Astrocyte of the spinal cord (primary cell): ENCODE measurements around the gene FGD6.
"Not testable (repeated sequence)": the region's sequence is repeated elsewhere in the genome, so short reads cannot be mapped to it uniquely, and the experiment has no call there.

Source experiments
- DNase-seq: peaks from one replicate; pipeline ENCODE4 v3.0.0; 2011; ENCODE audit warnings: low read depth, low spot score
- H3K4me3 ChIP-seq: 2 replicates; pipeline ENCODE4 v1.5.1; 2011; ENCODE audit warnings: low read depth, mild to moderate bottlenecking, low read length, moderate library complexity
- in situ Hi-C: cut with HindIII; loops from 2 replicates; pipeline ENCODE4 v1.10.0; 2017; ENCODE audit warnings: low sequenced_read_pairs
- TF ChIP-seq, protein P1 (sequence below): IDR thresholded peaks from 2 replicates; pipeline ENCODE4 v1.5.1; 2012; ENCODE audit warnings: low read depth, mild to moderate bottlenecking, low read length, inconsistent platforms

Gene FGD6

DNA sequence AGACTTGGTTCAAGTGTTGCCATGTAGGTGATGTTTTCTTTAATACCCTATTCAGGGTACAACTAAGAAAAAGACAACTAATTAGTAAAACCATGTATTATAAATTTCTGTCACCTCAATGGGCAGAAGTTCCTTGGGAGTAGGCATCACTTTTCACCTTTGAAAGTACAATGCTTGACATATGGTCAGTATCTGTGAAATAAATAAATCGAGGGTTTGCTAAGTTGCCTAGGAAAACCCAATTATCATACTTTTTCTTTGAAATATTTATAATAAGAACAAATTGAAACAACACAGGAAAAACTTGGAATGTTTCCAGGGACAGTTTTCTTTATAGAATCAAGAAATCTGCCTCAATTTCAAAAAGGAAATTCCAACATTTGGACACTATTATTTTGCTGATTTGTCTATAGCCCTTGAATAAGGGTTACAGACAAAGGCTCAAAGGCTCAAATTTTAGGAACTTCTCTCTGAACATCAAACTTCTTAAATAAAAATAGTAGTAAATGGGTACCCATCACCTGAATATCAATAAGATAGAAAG lies 13.7 kb downstream of the FGD6 start:
- in situ Hi-C loops: no loop called here
- no peak for DNase-seq
- H3K4me3 ChIP-seq: no peak overlapping the region
- TF ChIP-seq, protein P1, sequence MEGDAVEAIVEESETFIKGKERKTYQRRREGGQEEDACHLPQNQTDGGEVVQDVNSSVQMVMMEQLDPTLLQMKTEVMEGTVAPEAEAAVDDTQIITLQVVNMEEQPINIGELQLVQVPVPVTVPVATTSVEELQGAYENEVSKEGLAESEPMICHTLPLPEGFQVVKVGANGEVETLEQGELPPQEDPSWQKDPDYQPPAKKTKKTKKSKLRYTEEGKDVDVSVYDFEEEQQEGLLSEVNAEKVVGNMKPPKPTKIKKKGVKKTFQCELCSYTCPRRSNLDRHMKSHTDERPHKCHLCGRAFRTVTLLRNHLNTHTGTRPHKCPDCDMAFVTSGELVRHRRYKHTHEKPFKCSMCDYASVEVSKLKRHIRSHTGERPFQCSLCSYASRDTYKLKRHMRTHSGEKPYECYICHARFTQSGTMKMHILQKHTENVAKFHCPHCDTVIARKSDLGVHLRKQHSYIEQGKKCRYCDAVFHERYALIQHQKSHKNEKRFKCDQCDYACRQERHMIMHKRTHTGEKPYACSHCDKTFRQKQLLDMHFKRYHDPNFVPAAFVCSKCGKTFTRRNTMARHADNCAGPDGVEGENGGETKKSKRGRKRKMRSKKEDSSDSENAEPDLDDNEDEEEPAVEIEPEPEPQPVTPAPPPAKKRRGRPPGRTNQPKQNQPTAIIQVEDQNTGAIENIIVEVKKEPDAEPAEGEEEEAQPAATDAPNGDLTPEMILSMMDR: no peak

DNA sequence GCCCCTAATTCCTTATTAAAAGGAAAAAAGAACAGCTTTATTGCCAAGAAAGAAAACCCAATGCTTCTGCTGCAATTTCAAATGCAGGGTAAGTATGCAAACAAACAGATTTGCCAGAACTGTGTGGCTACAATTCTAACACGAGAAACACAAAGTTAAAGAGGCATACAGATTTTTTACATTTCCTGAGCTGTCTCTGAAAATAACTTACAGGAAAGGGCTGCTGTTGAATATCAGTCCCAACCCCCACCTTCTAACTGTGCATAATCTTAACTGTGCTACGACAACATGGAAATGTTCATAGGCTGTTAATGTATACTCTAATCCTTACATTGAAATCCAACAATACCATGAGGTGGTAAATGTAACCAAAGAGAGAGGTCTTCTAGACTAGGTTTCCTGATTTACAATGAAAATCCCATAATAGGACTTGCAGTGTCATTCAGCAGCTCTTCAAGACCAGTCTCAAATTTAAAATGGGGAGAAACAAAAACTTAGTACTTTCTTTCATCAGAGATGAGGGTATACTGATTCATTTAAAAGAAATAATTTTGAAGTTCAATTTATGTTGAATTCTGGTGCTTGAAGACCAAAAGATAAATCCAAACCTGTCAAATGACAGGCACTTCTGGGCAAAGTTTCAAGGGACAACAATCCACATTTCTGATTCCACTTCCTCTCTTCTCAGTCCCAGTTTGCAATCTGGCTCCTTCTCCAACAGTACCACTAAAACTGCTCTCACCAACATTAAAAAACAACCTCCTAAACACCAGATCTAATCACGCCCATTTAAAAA lies 14.4 kb downstream of the FGD6 start:
- TF ChIP-seq, protein P1: no peak
- no peak overlapping the region for H3K4me3 ChIP-seq
- peak; percentile 26 for DNase-seq
- in situ Hi-C loops: no loop called here

DNA sequence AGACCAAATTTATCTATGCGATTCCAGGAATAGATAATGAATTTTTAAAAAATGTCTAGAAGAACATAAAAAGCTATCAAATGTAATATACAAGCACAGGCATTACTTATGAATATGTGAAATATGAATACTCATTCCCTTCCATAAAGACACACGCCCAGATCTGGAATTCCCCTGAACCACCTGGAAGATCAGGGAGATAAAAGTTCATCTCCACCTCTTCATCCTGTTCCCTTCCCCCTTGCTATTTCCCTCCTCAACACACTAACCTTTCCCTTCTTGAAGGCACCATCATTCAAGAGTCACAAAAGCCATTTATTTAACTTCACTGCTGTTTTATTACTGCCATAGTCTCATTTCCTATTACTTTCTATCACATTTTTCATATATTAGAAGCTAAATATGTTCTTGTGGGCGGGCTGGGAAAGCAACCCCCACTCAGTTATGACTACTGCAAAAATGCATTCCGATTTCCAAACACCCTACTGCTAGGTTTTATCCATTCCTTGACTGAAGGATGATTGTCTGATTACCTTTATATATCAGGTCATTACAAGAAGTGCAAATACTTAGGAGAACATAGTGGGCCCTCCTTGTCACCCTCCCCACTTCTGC lies 16.1 kb downstream of the FGD6 start:
- in situ Hi-C loops: no loop called here
- no peak for DNase-seq
- H3K4me3 ChIP-seq: no peak overlapping the region
- TF ChIP-seq, protein P1: no peak

DNA sequence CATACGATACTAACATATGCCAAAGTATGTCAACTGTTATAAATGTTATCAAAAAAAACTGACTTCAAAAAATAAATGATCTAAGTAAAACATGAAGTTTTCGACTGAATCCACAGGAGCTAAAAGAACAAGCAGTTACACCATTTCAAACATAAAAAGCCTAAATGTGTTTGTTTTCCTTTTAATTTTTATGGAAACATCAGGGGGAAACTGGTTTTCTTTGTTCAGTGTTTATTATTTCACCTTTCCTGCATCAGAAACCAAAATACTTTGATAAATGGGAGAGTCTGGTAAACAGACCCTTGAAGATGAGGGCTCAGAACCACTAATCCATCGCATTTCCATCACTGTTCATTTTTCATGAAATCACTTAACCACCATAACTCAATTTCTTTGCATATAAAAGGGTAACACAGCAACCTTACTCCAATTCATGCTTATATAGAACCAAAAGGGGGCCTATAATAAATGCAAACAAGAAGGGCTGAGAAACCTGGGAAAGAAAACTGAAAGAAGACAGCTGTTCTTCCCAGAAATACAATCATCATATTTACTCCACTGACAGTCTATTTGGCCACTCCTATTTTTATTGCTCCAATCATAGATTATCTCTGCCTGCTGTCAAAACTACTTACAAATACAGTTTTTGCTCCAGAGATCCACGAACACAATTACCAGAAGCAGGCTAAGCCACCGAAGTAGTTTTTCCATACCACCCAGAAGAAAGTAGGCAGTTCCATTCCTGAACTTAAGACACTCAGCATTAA lies 17.0 kb downstream of the FGD6 start:
- in situ Hi-C loops: no loop called here
- H3K4me3 ChIP-seq: no peak overlapping the region
- no peak for DNase-seq
- TF ChIP-seq, protein P1: no peak

DNA sequence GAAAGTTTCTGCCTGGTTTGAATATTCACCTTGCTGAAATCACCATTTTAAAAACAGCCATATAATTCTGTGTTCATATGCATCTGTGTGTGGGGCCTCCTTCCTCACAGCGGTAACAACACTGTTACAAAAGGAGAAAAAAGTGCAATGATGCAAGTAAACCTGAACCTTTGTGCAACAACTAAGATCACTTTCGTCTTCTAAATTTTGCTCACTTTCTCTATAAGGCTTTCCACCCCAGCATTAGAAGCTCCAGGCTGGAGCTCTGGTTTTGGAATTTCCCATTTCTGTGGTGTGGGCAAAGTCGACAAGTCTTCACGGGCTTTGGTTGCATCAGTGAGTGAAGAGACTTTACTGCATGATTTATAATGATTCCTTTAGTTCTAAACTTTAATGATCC lies 18.4 kb downstream of the FGD6 start:
- H3K4me3 ChIP-seq: no peak overlapping the region
- DNase-seq: no peak
- TF ChIP-seq, protein P1: no peak
- in situ Hi-C loops: no loop called here

DNA sequence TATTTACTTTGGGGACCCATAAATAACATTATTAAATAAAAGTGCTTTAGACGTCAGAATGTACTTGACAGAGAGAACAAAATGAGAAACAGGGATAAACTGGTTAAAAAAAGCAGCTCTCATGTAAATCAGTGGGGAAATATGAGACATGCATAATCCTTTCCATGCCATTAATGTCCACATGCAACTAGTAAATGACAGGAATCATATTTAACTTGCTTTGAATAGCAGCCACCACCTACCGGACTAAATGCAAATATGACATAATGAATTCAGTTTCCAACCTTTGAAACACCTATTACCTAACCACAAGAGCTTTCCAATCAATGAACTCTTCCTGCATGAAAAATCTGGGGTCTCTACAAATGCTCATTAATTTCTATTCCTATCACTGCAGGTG lies 19.6 kb downstream of the FGD6 start:
- H3K4me3 ChIP-seq: no peak overlapping the region
- DNase-seq: no peak
- TF ChIP-seq, protein P1: no peak
- in situ Hi-C loops: no loop called here

DNA sequence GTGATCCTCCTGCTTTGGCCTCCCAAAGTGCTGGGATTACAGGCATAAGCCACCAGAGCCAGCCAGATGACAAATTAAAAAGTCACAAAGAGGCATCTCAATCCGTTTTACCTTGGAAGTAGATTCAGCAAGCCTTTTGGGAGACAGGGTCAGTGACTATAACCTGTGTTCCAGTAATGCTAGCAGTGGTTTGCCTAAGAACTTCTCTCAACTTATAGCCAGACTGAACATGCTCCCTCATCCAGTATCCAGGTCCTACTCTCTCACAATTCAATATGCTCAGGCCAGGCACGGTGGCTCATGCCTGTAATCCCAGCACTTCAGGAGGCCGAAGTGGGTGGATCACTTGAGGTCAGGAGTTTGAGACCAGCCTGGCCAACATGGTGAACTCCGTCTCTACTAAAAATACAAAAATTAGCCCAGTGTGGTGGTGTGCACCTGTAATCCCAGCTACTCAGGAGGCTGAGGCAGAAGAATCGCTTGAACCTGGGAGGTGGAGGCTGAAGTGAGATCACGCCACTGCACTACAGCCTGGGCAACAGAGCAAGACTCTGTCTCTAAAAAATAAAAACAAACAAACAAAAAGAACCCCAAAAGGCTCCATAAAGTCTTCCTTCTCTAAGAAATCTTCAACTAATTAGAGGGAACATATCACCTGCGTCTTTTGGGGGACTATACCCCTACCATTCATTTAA lies 20.2 kb downstream of the FGD6 start:
- in situ Hi-C loops, DNase-seq, H3K4me3 ChIP-seq: not testable (repeated sequence)
